Subcutaneous adipose tissue (tissue), 4 donors: ENCODE measurements around the gene NPLOC4. TPM values are rescaled to one million over a fixed set of nuclear protein-coding genes. Genes with fewer than 3 reads are reported as not detected.

Experiments used
- total RNA-seq, 4 donors: library from RNA; depleted of rRNA; stranded (reverse); fragments of >200 nt; gene quantifications; one replicate each; pipeline ENCODE4 v1.1.0, GENCODE V29; 2016
- TF ChIP-seq, protein P1 (sequence below): fragments of 450-650 bp; IDR thresholded peaks from one replicate; pipeline ENCODE4 v1.5.1; 2016; ENCODE audit warnings: low read depth, mild to moderate bottlenecking, control low read depth, antibody characterized with exemption, moderate library complexity

Gene NPLOC4
- total RNA-seq, 4 donors from 2014 or later, result 47.4 to 112 (median 62.8) TPM

GRCh38 chr17:81552244-81553017, 84.5 kb downstream of the NPLOC4 start, which contains the start of gene FAAP100:
FAAP100 (minus strand) TSS chr17:81552353; CDS start chr17:81552330, 23 bp downstream.
- TF ChIP-seq, protein P1, sequence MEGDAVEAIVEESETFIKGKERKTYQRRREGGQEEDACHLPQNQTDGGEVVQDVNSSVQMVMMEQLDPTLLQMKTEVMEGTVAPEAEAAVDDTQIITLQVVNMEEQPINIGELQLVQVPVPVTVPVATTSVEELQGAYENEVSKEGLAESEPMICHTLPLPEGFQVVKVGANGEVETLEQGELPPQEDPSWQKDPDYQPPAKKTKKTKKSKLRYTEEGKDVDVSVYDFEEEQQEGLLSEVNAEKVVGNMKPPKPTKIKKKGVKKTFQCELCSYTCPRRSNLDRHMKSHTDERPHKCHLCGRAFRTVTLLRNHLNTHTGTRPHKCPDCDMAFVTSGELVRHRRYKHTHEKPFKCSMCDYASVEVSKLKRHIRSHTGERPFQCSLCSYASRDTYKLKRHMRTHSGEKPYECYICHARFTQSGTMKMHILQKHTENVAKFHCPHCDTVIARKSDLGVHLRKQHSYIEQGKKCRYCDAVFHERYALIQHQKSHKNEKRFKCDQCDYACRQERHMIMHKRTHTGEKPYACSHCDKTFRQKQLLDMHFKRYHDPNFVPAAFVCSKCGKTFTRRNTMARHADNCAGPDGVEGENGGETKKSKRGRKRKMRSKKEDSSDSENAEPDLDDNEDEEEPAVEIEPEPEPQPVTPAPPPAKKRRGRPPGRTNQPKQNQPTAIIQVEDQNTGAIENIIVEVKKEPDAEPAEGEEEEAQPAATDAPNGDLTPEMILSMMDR, result no peak

DNA sequence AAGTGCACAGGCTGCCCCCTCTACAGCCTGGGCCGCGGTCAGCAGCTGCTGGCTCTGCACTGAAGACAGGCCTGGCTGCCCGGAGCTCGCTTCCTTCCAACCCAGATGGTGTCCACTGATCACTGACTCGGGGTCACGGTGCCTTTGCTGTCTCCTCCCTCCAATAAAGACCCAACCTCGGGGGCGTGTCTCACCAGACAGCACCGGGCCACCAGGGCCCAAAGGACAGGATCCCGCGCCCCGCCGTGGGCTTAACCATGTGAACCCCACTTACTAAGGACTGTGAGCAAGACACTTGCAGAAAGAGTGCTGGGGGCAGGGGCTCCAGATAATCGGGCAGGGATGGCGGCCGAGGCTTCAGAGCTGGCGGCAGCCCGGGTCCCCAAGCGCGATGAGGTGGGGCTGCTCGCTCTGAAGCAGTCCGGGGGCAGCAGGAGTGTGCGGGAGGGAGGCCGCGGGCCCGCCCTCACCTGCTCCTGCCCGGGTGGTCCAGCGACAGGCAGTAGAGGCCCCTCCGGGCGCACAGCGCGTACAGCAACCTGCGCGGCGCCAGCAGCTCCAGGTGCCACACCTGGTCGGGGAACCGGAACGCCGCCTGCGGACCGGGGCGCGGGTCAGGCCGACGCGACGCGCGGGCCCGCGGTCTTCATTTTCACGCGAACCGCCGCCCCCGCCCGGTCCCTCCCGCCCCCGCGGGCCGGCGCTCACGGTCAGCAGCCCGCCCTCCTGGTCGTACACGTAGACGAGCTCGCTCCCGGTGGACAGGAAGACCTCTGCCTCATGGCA, 85.3 kb downstream of the NPLOC4 start:
- TF ChIP-seq, protein P1, result no peak

DNA sequence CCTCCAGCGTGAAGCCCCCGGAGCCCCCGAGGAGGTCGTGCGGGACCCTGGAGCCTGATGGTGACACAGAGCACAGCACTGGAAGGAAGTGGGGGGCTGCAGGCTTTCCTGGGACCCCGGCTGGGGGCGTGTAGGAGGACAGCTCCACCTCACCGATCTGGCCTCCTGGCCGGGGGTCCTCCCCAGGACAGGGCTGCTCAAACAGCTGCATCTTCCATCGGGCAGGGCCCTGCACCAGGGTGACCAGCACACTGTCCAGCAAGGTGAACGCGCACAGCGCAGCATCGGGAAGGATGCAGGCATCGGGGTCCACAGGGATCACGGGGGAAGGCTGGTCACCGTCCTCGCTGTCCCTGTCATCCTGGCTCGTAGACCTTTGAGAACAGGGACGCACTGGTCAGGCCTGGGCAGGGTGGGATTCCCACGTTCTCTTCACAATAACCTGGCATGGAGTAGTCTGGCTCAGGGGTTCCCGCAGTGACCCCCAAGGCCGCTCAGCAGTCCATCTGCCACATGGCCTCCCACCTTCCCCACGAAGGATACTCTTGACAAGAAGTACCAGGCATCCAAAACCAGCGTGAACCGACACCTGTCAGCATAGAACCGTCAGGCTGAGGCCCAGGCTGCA, 86.0 kb downstream of the NPLOC4 start:
- TF ChIP-seq, protein P1, result no peak

- TF ChIP-seq, protein P1, result no peak
These were observed 86.6 kb downstream of the NPLOC4 start for GRCh38 chr17:81550285-81550684.

DNA sequence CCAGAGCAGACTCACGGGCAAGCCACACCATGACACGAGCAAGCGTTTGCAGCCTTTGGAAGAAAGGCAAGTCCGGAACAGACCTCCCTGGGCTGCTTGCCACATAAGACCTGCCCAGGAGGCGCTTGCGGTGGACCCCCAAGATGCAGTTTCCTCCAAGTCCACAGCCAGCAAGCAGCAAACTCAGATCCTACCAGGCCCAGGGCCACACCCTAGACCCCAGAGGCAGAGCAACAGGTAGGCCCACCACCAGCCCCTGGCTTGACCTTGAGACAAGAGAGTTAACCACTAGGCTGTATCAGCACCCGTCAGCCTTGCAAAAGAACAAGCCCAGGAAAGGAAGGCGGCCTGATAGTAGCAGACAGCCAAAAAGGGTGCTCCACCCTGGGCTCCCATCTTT, 87.1 kb downstream of the NPLOC4 start:
- TF ChIP-seq, protein P1, result no peak

- TF ChIP-seq, protein P1, result no peak
These were observed 87.8 kb downstream of the NPLOC4 start for GRCh38 chr17:81549031-81549557.
